H1 (cell line): ENCODE results near the gene DPEP2. TPM values are rescaled to one million over a fixed set of nuclear protein-coding genes. Genes with fewer than 3 reads are reported as not detected.

Source experiments
- CTCF ChIA-PET: fragments of 300-600 bp; sonication (Branson Sonifier 250); formaldehyde crosslinking; loops from one replicate; lab custom pipeline; 2021; ENCODE audit not compliant: partially characterized antibody; lab: Charles Lee
- POLR2A ChIA-PET: fragments of 300-600 bp; sonication (Branson Sonifier 250); formaldehyde crosslinking; loops from one replicate; lab custom pipeline; 2021; ENCODE audit warnings: inconsistent platforms; ENCODE audit not compliant: partially characterized antibody; lab: Charles Lee
- DNase-seq, 2 experiments: peaks; one replicate each; pipeline versions ENCODE4 v3.0.0 to v3.0.0-alpha.2; 2010 to 2022; ENCODE audit warnings: low spot score in 2 of 2, low read depth in 1 of 2, mixed read lengths in 1 of 2
- FAIRE-seq: peaks from 2 replicates; lab custom pipeline; 2011; peaks lifted over from hg19 to GRCh38; lab: Jason Lieb, UNC
- H2AFZ ChIP-seq: 2 replicates; pipeline ENCODE4 v1.8.1; 2012; ENCODE audit warnings: low read length, inconsistent platforms
- H2AK5ac ChIP-seq: 2 replicates; pipeline ENCODE4 v1.6.1; 2013; ENCODE audit warnings: low read depth, low read length
- H2BK120ac ChIP-seq: replicated peaks from 2 replicates; pipeline ENCODE3; 2013; ENCODE audit warnings: low read depth, low read length, inconsistent platforms
- H2BK12ac ChIP-seq: 2 replicates; pipeline ENCODE4 v1.6.1; 2013; ENCODE audit warnings: low read depth, low read length
- H2BK15ac ChIP-seq: 2 replicates; pipeline ENCODE4 v1.6.1; 2013; ENCODE audit warnings: low read length
- H2BK20ac ChIP-seq: 2 replicates; pipeline ENCODE4 v1.6.1; 2013; ENCODE audit warnings: low read length
- H2BK5ac ChIP-seq: 2 replicates; pipeline ENCODE4 v1.6.1; 2013; ENCODE audit warnings: low read depth, low read length
- H3K14ac ChIP-seq: 2 replicates; pipeline ENCODE4 v1.6.1; 2013; ENCODE audit warnings: inconsistent platforms; ENCODE audit not compliant: insufficient read length
- H3K18ac ChIP-seq: 2 replicates; pipeline ENCODE4 v1.6.1; 2013; ENCODE audit warnings: low read length; ENCODE audit errors: extremely low read depth
- H3K23ac ChIP-seq: 2 replicates; pipeline ENCODE4 v1.6.1; 2013; ENCODE audit warnings: inconsistent platforms; ENCODE audit not compliant: insufficient read length
- H3K23me2 ChIP-seq: 2 replicates; pipeline ENCODE4 v1.6.1; 2013; ENCODE audit warnings: low read depth, low read length
- H3K27ac ChIP-seq: 2 replicates; pipeline ENCODE4 v1.6.1; 2011; ENCODE audit warnings: low read depth, low read length, inconsistent platforms
- H3K27me3 ChIP-seq, 4 experiments: replicated peaks in 1 of 4; 1 replicate in 1 of 4; 2 replicates in 3 of 4; pipeline versions ENCODE4 v1.6.1 to v1.8.1; 2011 to 2013; ENCODE audit warnings: low read length in 3 of 4, mild to moderate bottlenecking in 3 of 4, inconsistent platforms in 2 of 4, mixed read lengths in 2 of 4, moderate library complexity in 1 of 4; ENCODE audit not compliant: control insufficient read depth in 3 of 4, insufficient read depth in 3 of 4; ENCODE audit errors: extremely low read depth in 1 of 4
- H3K36me3 ChIP-seq, 4 experiments: 2 replicates each; pipeline versions ENCODE4 v1.6.1 to v1.8.1; 2011 to 2013; ENCODE audit warnings: mild to moderate bottlenecking in 4 of 4, low read length in 3 of 4, moderate library complexity in 2 of 4, control low read depth in 1 of 4, inconsistent platforms in 1 of 4; ENCODE audit not compliant: insufficient read depth in 4 of 4, control insufficient read depth in 2 of 4
- H3K4ac ChIP-seq: replicated peaks from 2 replicates; pipeline ENCODE3; 2013; ENCODE audit warnings: low read length, low read depth, mixed read lengths, inconsistent platforms; ENCODE audit not compliant: insufficient read length
- H3K4me1 ChIP-seq, 4 experiments: replicated peaks in 1 of 4; 1 replicate in 1 of 4; 2 replicates in 3 of 4; pipeline versions ENCODE4 v1.6.1 to v1.8.1; 2011 to 2013; ENCODE audit warnings: low read length in 3 of 4, inconsistent platforms in 2 of 4, mixed read lengths in 1 of 4; ENCODE audit not compliant: insufficient read depth in 4 of 4, control insufficient read depth in 3 of 4
- H3K4me2 ChIP-seq, 2 experiments: 2 replicates each; pipeline versions ENCODE4 v1.6.1 to v1.8.1; 2011 to 2013; ENCODE audit warnings: low read depth in 2 of 2, low read length in 2 of 2, control low read depth in 1 of 2, inconsistent platforms in 1 of 2, mild to moderate bottlenecking in 1 of 2; ENCODE audit not compliant: insufficient read depth in 1 of 2
- H3K4me3 ChIP-seq, 4 experiments: fragments of 200-600, 300-600 bp in 1 of 4; sonication (generic), shearing (Covaris generic), sonication (Bioruptor Twin) in 1 of 4; 2 replicates each; pipeline versions ENCODE4 v1.5.1 to v1.8.1; 2011 to 2016; ENCODE audit warnings: low read length in 4 of 4, low read depth in 3 of 4, control low read depth in 2 of 4, inconsistent platforms in 2 of 4, mild to moderate bottlenecking in 2 of 4, mixed read lengths in 1 of 4, moderate library complexity in 1 of 4; ENCODE audit not compliant: insufficient read depth in 2 of 4; ENCODE audit errors: extremely low read depth in 1 of 4
- H3K56ac ChIP-seq: replicated peaks from 2 replicates; pipeline ENCODE3; 2013; ENCODE audit warnings: low read depth, mild to moderate bottlenecking, mixed read lengths, low read length, inconsistent platforms; ENCODE audit not compliant: insufficient read length
- H3K79me1 ChIP-seq: 2 replicates; pipeline ENCODE4 v1.6.1; 2013; ENCODE audit warnings: low read depth, low read length, control low read depth
- H3K79me2 ChIP-seq, 2 experiments: 2 replicates each; pipeline versions ENCODE4 v1.6.1 to v1.8.1; 2012 to 2013; ENCODE audit warnings: low read length in 2 of 2, mild to moderate bottlenecking in 2 of 2, inconsistent platforms in 1 of 2; ENCODE audit not compliant: insufficient read depth in 2 of 2, control insufficient read depth in 1 of 2
- H3K9ac ChIP-seq, 4 experiments: replicated peaks in 1 of 4; 1 replicate in 1 of 4; 2 replicates in 3 of 4; pipeline versions ENCODE4 v1.6.1 to v1.8.1; 2011 to 2013; ENCODE audit warnings: low read depth in 3 of 4, low read length in 3 of 4, control low read depth in 2 of 4, mild to moderate bottlenecking in 2 of 4, moderate library complexity in 2 of 4, inconsistent platforms in 1 of 4; ENCODE audit errors: extremely low read depth in 1 of 4
- H3K9me3 ChIP-seq, 2 experiments: 2 replicates each; pipeline versions ENCODE4 v1.6.1 to v1.8.1; 2012 to 2013; ENCODE audit warnings: mild to moderate bottlenecking in 2 of 2, moderate library complexity in 2 of 2, control low read depth in 1 of 2, inconsistent platforms in 1 of 2, low read depth in 1 of 2, low read length in 1 of 2, mixed read lengths in 1 of 2; ENCODE audit not compliant: insufficient read depth in 2 of 2
- H4K20me1 ChIP-seq, 2 experiments: replicated peaks in 1 of 2; 2 replicates each; pipeline versions ENCODE3 to v1.8.1; 2011 to 2013; ENCODE audit warnings: inconsistent platforms in 2 of 2, low read length in 2 of 2, mild to moderate bottlenecking in 1 of 2; ENCODE audit not compliant: insufficient read depth in 2 of 2, control insufficient read depth in 1 of 2
- H4K5ac ChIP-seq: 2 replicates; pipeline ENCODE4 v1.6.1; 2013; ENCODE audit warnings: low read length, low read depth, mixed read lengths, inconsistent platforms; ENCODE audit not compliant: insufficient read length
- H4K8ac ChIP-seq: 2 replicates; pipeline ENCODE4 v1.8.0; 2013; ENCODE audit warnings: mild to moderate bottlenecking, moderate library complexity, low read length, inconsistent platforms; ENCODE audit not compliant: insufficient read depth; ENCODE audit errors: extremely low read depth
- H4K91ac ChIP-seq: replicated peaks from 2 replicates; pipeline ENCODE3; 2013; ENCODE audit warnings: low read length, mixed read lengths, inconsistent platforms; ENCODE audit not compliant: insufficient read length
- FOSL1 ChIP-seq: IDR thresholded peaks from 2 replicates; pipeline ENCODE4 v1.6.1; 2011; ENCODE audit warnings: mild to moderate bottlenecking, low read depth, low read length, moderate library complexity; ENCODE audit not compliant: insufficient read depth
- POLR2A ChIP-seq, 2 experiments: IDR thresholded peaks; 1 replicate in 1 of 2; 2 replicates in 1 of 2; pipeline ENCODE4 v1.6.1; 2011; ENCODE audit warnings: low read depth in 2 of 2, low read length in 2 of 2, mild to moderate bottlenecking in 2 of 2; ENCODE audit errors: control extremely low read depth in 1 of 2
- RBBP5 ChIP-seq: IDR thresholded peaks from 2 replicates; pipeline ENCODE4 v1.7.1; 2012; ENCODE audit warnings: low read depth, mild to moderate bottlenecking, inconsistent platforms, low read length, moderate library complexity, borderline replicate concordance
- ZNF274 ChIP-seq: IDR thresholded peaks from 2 replicates; pipeline ENCODE4 v1.7.0; 2012; ENCODE audit warnings: low read length, borderline replicate concordance; ENCODE audit errors: extremely low read depth
- WGBS, 2 experiments: shearing (Covaris generic) in 1 of 2; methylation state at CpG; one replicate each; pipeline versions ENCODE4 v1.1.6 to v1.1.7; 2013 to 2015; ENCODE audit warnings: low lambda C conversion rate in 2 of 2, mixed read lengths in 2 of 2, inconsistent platforms in 1 of 2, low coverage in 1 of 2, missing lambda C conversion rate in 1 of 2; ENCODE audit not compliant: insufficient replicate concordance in 2 of 2, insufficient coverage in 1 of 2, insufficient read length in 1 of 2; ENCODE audit errors: extremely low coverage in 1 of 2, missing lambda C conversion rate in 1 of 2; 5-methylcytosine and 5-hydroxymethylcytosine counted together
- polyA plus RNA-seq, 7 experiments: library from polyadenylated mRNA; depleted of rRNA in 3 of 7; stranded (reverse) in 5 of 7; unstranded in 2 of 7; fragments of >200 nt in 5 of 7; fragments of 200-250 nt in 2 of 7; gene quantifications; 1 replicate in 5 of 7; 2 replicates in 1 of 7; 4 replicates in 1 of 7; pipeline versions ENCODE4 v1.2.1 to v1.2.3, GENCODE V29; 2011 to 2013; ENCODE audit warnings: missing spikeins in 2 of 7, mixed read lengths in 2 of 7
- total RNA-seq: library from RNA; stranded (reverse); fragmentation: NEBNext Ultra II Directional; extraction: Animal tissue kit (Norgen Biotek cat#: 25700); gene quantifications from 2 replicates; pipeline ENCODE4 v1.2.1, GENCODE V29; 2021
- TF ChIP-seq, protein P1 (sequence below): IDR thresholded peaks from 2 replicates; pipeline ENCODE4 v1.6.1; 2011; ENCODE audit warnings: low read depth, mild to moderate bottlenecking, low read length; ENCODE audit not compliant: insufficient read depth
- TF ChIP-seq, protein P2 (sequence below): IDR thresholded peaks from 2 replicates; pipeline ENCODE4 v1.6.1; 2012; ENCODE audit warnings: inconsistent platforms
- TF ChIP-seq, protein P3 (sequence below), 3 experiments: IDR thresholded peaks; 1 replicate in 2 of 3; 2 replicates in 1 of 3; pipeline versions ENCODE4 v1.5.1 to v1.6.1; 2011; ENCODE audit warnings: low read length in 3 of 3, mild to moderate bottlenecking in 3 of 3, inconsistent platforms in 2 of 3, low read depth in 1 of 3, moderate library complexity in 1 of 3; ENCODE audit not compliant: insufficient read depth in 1 of 3; ENCODE audit errors: control extremely low read depth in 1 of 3

Gene DPEP2
- total and polyA plus RNA-seq, 2 of the 8 experiments (the other 6 are each of a cell fraction or from before 2014, with no cell fraction given): not detected

DNA sequence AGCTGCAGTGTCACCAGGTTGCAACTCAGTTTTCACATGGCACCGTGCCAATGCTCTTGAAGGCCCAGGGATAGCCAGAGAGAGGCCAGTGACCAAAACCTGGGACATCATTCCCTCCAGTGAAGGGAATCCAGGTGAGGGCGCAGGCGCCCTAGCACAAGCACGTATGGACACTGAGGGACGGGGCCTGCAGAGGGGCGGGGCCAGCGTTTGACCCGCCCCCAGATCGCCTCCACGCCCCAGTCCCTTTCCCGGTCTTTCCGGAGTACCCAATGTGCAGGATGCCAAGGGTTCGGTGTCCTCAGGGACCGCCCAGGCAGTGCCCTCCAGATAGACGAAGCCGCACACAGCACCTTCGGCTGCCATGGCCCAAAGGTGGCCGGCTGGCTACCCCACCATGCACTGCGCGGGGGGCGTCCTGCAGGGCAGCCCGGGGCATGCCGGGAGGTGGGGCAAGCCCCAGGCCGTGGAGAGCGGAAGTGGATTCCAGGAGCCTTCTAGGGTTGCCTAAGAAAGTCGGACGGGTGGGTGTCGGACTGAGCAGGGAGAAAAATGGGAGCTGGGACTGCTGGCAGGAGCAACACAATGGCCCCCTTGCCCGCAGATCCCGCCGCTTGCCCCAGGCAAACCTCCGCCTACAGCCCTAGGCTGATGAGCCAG is 35.5 kb downstream of the DPEP2 start:
- Histone ChIP-seq H3K23me2 (peaks cover 7% of the 10 kb centered on the region; the same call in 1 of the 2 replicates), H3K4me1 (peaks cover 6 to 25% (median 18%) of the 10 kb centered on the region in 4 experiments), H2AK5ac (no peak overlapping the region), H3K36me3 (peaks cover 4 to 19% (median 17%) of the 10 kb centered on the region in 4 experiments; a peak in 6 of 8 replicates), H4K5ac (no peak overlapping the region), H3K27ac (no peak overlapping the region), H3K4me2 (peak overlapping the region in 1 of 2 experiments; percentile 11; a peak in 1 of 4 replicates), H3K79me1 (peaks cover 20% of the 10 kb centered on the region; the same call in 1 of the 2 replicates), H2BK20ac (no peak overlapping the region), H3K14ac (no peak overlapping the region), H2BK12ac (no peak overlapping the region), H3K9ac (no peak overlapping the region), H3K23ac (no peak overlapping the region), H3K4me3 (no peak overlapping the region), H4K8ac (peak overlapping the region; percentile 36; the same call in 1 of the 2 replicates), H3K4ac (no peak overlapping the region), H4K91ac (no peak overlapping the region), H4K20me1 (peaks cover 2 to 25% of the 10 kb centered on the region in 2 experiments), H2AFZ (no peak overlapping the region), H2BK15ac (no peak overlapping the region; the same call in 1 of the 2 replicates), H3K9me3 (no peaks in the 10 kb centered on the region), H2BK5ac (peak overlapping the region; percentile 35; the same call in 1 of the 2 replicates), H3K27me3 (no peaks in the 10 kb centered on the region), H3K18ac (no peak overlapping the region), H3K56ac (no peak overlapping the region), H3K79me2 (peaks cover 0 to 4% of the 10 kb centered on the region in 2 experiments; a peak in 2 of 4 replicates), H2BK120ac (no peak overlapping the region)
- DNase-seq: peak; percentile 36 to 75
- ChIA-PET CTCF (interaction anchor here (0.7 to 10.9 kb wide), 11 partner anchors 15 to 301 kb away, joined by 3 to 90 read pairs (median 4); partner anchors contain the start of genes LCAT, NRN1L and SLC7A6), POLR2A (interaction anchor here (0.6 to 3.9 kb wide), 12 partner anchors 8 to 416 kb away, joined by 3 to 26 read pairs (median 3); partner anchors contain the start of genes DDX28, DUS2, EDC4 and PSMB10)
- FAIRE-seq: no peak
- WGBS, 2 experiments: 72% methylated on average over 26 of the region's 32 CpGs; no CpG with 5 or more reads in 1 of the 2 experiments
- TF ChIP-seq, protein P1, sequence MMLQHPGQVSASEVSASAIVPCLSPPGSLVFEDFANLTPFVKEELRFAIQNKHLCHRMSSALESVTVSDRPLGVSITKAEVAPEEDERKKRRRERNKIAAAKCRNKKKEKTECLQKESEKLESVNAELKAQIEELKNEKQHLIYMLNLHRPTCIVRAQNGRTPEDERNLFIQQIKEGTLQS: no peak
- TF ChIP-seq POLR2A (IDR thresholded peaks at IDR 0.05; ENCODE audit: control extremely low read depth in 1 of 2, low read depth in 2 of 2, low read length in 2 of 2) (no peak), ZNF274 (no peak), FOSL1 (no peak), RBBP5 (no peak)
- TF ChIP-seq, protein P2, sequence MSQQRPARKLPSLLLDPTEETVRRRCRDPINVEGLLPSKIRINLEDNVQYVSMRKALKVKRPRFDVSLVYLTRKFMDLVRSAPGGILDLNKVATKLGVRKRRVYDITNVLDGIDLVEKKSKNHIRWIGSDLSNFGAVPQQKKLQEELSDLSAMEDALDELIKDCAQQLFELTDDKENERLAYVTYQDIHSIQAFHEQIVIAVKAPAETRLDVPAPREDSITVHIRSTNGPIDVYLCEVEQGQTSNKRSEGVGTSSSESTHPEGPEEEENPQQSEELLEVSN: peak; percentile 64
- TF ChIP-seq, protein P3, sequence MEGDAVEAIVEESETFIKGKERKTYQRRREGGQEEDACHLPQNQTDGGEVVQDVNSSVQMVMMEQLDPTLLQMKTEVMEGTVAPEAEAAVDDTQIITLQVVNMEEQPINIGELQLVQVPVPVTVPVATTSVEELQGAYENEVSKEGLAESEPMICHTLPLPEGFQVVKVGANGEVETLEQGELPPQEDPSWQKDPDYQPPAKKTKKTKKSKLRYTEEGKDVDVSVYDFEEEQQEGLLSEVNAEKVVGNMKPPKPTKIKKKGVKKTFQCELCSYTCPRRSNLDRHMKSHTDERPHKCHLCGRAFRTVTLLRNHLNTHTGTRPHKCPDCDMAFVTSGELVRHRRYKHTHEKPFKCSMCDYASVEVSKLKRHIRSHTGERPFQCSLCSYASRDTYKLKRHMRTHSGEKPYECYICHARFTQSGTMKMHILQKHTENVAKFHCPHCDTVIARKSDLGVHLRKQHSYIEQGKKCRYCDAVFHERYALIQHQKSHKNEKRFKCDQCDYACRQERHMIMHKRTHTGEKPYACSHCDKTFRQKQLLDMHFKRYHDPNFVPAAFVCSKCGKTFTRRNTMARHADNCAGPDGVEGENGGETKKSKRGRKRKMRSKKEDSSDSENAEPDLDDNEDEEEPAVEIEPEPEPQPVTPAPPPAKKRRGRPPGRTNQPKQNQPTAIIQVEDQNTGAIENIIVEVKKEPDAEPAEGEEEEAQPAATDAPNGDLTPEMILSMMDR (IDR thresholded peaks at IDR 0.05; ENCODE audit: control extremely low read depth in 1 of 3, insufficient read depth in 1 of 3, low read depth in 1 of 3, low read length in 3 of 3): peak in 2 of 3 experiments; percentile 27 to 30; a peak in 3 of 4 replicates
